NCI-H2196 (cell line): ENCODE data around the gene ARHGAP33.
A peak's percentile ranks its signal among the peaks of the same experiment; 100 is the strongest.
"Not testable (repeated sequence)": the region's sequence is repeated elsewhere in the genome, so short reads cannot be mapped to it uniquely, and the experiment has no call there.

Experiments
- DNase-seq: peaks from one replicate; lab custom pipeline; 2025; ENCODE audit not compliant: unreplicated experiment; lab: John Stamatoyannopoulos, UW

ARHGAP33 gene

DNA sequence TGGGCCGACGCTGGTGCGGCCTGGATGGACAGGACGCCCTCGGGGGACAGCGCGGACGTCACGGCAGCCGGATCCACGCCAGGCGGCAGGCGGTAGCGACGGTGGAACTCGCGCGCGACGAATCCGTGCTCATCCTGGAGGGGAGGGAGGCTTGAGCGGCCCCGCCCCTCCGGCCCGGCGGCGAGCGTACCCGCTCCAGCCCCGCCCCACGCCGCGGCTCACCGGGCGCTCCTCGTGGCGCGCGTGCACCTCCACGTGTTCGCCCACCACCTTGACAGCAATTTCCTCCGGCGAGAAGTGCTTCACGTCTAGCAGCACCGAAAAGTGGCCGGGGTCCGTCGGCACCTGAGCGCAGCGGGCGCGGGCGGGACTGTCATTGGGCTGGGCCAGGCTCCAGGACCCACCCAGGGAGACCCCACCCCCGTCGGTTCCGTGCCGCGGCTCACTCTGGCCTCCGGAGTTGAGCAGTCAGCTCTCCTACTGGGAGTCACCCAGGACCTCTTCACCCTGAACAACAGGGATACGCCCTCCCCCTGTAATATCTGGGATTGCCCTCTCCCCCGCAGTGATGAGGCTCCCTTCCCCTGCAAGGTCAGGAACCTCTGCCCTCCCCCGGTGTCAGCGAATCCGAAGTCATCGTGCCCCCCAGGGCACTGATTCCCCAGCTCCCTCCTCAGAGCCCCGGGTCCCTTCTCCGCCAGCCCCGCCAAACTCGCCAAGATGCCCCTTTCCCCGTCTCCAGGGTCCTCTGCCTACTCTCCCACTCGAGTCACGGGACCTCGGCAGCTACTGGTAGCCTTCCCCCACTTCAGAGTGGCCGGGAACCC, 19.6 kb upstream of the ARHGAP33 start:
- no peak for DNase-seq

DNA sequence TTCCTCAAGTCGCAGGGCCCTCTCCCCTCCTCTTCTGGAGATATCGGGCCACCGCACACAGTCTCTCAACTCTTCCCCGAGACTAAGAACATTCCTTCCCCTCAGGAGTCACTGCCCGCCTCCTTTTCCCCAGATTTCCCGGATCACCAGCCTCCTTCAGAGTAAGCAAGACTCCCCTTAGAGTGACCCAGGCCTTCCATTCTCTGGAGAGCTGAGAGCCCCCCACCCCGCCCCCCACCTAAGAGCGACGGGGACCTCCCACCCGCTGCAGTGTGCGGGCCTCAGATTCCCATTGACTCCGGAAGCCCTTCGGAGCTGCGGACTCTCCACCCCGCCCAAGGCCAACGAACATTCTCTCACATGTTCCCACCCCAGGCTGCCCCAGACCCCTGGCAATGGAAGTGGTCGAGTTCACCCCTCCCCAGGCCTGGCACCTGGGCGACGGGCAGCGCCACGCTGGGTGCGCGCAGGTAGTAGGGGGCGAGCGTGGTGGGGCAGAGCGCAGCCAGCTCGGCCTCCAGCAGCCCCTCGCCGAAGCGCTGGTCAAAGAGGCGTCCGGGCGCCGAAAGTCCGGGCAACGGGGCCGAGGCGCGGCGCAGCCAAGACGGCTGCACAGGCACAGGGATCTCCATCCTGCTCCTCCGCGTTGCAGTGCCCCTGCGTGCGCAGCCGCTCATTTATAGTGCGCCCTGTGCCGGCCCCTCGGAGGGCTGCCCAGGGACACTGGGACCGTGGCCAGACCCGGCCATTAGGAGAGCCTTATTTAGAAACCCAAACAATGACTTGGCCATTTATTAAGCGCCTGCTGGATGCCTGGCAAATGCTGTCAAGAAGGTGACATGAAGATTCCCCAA, 18.8 kb upstream of the ARHGAP33 start, which contains the start of gene HSPB6:
TSS of gene HSPB6 (minus strand) at position 653 of the 854 bp plus-strand sequence. CDS start at position 632, 21 bp downstream.
- DNase-seq: no peak

DNA sequence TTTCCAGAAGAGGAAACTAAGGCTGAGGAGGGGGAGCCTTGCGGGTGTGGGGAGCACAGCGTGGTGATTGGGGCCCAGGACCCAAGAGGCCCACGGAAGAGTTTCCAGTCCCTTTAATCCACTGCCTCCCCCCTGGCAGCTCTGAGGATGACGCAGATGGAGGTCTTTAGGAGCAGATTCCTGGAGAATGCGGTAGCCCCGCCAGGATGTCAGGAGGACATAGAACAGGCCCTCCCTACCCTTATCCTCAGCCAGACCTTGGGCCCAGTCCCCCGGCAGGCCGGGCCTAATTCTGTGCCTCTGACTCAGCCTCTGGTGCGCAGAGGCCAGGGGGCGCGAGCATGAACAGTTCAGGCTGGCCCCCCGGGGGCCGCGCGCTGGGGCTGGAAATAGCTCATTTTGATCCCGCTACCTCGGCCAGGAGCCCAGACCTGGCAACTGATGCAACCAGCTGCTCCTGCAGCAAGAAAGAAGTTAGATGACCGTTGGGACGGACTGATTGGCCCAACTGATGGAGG, 18.1 kb upstream of the ARHGAP33 start:
- DNase-seq: peak; percentile 69

GRCh38 chr19:35757749-35758608, 17.4 kb upstream of the ARHGAP33 start, which contains the start of gene PROSER3:
Gene PROSER3 (plus strand): TSS chr19:35758176. CDS start chr19:35758216, 40 bp downstream.
- DNase-seq: peak; percentile 98

GRCh38 chr19:35759697-35760096, 15.7 kb upstream of the ARHGAP33 start:
- no peak for DNase-seq

DNA sequence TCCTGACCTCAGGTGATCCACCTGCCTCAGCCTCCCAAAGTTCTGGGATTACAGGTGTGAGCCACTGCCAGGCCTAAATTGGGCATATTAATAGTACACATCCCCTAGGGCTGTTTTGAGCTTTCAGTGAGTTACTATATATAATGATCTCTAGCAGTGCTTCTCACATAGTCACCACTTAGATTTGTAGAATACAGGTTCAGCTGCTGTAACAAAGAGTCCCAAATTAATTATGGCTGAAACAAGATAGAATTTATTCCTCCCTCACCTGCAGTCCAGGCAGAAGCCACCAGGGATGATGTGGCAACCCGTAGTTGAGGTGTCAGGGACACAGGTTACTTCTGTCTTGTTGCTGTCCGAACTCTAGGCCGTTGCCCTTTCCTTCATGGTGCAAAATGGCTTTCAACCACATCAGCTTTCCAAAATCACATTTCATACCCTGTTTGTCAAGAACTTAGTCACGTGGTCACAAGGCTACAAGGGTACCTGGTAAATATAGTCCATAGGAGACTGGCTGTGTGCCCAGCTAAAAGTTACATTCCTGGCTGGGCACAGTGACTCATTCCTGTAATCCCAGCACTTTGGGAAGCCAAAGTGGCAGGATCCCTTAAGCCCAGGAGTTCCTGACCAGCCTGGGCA, 14.5 kb upstream of the ARHGAP33 start:
- no peak for DNase-seq

DNA sequence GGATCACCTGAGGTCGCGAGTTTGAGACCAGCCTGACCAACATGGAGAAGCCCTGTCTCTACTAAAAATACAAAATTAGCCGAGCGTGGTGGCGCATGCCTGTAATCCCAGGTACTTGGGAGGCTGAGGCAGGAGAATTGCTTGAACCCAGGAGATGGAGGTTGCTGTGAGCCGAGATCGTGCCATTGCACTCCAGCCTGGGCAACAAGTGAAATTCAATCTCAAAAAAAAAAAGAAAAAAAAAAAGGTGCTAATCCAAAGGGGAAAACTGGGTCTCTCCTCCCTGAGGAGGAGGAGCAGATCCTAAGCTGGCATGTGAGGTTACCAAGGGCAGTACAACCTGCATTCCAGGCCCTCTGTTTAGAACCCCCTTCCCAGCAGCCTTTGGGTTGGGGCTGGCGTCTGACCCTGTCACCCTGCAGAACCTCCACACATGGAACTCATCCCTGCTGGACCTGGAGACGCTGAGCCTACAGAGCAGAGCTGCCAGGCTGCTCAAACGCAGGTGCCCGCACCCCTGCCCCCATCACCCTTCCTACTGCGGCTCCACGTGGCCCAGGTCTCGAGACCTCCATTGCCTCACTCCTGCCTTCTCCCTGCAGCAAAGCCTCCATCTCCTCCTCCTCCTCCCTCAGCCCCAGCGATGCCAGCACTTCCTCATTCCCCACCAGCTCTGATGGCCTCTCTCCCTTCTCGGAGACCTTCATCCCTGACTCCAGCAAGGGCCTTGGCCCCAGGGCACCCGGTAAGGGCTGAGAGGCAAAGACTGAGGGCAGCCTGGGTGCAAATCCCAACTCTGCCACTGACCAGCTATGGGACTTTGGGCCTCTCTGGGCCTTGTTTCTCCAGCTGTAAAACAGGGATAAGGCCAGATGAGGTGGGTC, 10.7 kb upstream of the ARHGAP33 start:
- no peak for DNase-seq

- DNase-seq: no peak
Observed at GRCh38 chr19:35766571-35767104, 8.7 kb upstream of the ARHGAP33 start.

DNA sequence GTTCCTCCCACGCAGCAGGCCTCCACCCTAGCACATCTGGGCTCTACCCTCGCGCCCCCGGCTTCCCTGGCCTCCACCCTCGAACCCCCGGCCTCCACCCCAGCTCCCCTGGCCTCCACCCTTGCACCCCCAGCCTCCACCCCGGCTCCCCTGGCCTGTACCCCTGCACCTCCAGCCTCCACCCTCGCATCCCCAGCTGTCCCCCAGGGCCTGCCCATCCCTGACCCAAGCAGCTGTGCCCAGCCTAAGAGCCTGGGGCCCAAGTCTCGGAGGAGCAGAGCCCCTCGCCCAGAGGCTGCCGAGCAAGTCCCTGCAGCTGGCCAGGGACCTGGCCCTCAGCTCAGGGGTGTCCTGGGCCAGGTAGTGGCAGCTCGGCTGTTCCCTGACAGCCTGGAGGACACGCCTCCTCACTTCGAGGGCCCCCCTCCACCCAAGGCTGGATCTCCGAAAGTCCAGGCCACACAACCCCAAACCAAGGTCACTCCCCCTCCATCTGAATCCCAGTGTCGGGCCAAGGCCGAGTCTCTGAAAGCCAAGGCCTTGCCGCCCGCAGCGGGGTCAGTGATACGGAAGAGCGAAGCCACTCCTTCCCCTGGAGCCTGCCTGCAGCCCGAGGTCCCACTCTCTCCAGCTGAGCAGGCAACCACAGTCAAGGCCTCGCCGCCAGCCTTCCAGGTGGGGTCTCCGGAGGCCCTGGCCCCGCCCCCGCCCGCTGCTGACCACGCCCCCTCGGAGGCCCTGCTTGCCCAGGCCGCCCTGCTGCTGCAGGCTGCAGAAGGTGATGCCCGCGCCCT, 7.9 kb upstream of the ARHGAP33 start:
- DNase-seq: no peak

DNA sequence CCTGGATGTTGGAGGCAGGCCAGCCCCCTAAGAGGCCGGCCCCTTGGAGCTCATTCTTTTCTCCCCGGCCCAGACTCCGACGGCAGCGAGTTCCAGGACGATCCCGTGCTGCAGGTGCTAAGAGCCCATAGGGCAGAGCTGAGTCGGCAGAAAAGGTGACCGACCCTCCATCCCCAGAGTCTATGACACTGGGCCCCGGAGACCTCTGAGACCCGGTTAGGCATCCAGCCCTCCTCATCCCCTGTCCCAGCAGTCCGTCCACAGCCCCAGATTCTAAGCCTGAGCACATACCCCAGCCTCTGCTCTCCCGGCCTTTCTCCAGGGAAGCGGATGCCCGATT, 7.3 kb upstream of the ARHGAP33 start:
- no peak for DNase-seq

GRCh38 chr19:35772362-35772761, 3.0 kb upstream of the ARHGAP33 start:
- not testable (repeated sequence) for DNase-seq

DNA sequence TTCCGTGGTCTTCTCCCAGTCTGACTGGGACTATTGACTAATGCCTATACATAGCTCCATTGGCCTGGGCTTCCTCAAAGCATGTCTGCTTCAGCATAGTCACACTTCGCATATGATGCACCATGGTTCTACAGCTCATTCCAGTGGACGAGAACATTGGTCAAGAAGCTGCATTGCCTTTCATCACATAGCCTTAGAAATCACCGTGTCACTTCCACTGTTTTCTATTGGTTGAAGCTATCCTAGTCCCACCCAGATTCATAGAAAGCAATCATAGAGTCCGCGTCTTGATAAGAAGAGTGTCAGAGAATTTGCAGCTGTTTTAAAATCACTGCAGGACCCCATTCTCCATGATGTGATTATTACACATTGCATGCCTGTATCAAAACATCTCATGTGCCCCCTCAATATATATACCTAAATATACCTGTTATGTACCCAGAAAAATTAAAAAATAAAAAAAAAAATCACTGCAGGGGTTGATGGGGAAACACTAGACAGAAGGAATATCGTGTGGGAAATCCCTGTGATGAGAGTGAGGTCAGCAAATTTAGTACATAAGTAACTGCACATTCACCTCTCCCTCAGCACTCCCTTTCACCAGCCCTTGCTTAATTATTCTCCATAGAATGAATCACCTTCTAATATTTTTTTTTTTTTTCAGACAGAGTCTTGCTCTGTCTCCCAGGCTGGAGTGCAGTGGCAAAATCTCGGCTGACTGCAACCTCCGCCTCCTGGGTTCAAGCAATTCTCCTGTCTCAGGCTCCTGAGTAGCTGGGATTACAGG, 2.2 kb upstream of the ARHGAP33 start:
- DNase-seq: no peak

DNA sequence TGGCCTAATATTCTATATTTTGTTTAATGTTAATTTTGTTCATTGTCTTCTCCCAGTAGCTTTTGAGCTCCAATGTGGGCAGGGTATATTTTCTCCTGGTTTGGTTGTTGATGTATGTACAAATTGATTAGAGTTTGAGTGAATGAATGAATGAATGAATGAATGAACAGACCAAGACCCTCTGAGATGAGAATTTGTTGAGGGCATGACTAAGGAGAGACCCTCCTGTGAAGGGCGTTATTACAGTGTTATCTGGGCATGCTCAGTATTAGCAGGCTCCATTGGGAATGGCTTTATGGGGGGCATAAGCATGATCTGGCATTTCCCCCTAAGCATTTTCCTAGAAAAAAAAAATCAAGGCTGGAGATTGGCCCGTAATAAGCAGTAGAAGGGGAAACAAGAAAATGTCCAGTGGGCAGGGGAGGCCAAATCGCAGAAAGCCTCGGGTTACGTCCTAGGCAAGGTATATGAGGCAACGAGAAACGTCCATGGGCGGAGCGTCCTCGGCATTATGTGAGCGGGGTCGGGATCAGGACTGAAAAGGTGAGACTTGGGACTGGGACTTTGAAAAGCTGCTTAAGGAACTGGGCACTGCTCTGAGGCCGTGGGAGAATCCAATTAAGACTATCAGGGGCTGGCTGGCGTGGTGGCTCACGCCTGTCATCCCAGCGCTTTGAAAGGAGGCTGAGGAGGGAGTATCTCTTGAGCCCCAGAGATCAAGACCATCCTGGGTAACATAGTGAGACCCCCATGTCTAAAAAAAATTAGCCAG, 904 bp upstream of the ARHGAP33 start:
- no peak for DNase-seq

DNA sequence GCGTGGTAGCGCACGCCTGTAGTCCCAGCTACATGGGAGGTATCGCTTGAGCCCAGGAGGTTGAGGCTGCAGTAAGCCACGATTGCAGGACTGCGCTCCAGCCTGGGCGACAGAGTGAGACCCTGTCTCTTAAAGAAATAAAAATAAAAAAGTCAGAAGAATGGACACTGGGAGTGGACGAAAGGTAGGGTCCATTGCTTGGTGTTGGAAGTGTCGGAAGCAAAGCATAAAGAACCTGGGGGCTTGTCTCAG, 392 bp upstream of the ARHGAP33 start:
- no peak for DNase-seq

DNA sequence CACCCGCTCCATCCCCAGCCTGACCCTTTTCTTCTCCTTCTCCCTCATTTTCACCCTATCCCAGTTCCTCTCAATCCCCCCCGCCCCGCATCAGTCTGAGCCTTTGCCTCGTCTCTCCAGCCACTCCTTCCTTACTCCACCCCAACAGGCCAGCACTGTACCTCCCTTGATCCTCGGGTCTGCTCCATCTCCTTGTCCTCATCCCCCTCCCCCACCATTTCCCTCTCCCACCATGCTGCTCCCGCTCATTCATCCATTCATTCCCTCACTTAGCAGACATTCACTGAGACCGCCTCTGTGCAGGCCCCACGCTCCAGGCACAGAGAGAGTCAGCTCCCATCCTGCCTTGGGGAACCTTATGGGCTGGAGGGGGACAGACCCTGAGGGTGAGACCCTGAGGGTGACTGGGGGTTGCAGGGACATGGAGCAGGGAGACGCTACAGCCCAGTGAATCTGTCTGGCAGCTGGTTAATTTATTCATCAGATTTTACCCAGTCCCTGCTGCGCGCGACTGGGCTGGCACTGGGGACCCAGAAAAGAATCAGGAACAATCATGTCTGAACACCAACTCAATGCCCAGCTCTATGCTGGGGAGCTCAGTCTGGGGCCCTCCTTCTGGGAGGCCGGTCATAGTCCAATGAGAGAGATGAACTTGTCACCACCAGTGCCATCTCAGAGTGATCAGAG, 881 bp downstream of the ARHGAP33 start:
- DNase-seq: no peak

DNA sequence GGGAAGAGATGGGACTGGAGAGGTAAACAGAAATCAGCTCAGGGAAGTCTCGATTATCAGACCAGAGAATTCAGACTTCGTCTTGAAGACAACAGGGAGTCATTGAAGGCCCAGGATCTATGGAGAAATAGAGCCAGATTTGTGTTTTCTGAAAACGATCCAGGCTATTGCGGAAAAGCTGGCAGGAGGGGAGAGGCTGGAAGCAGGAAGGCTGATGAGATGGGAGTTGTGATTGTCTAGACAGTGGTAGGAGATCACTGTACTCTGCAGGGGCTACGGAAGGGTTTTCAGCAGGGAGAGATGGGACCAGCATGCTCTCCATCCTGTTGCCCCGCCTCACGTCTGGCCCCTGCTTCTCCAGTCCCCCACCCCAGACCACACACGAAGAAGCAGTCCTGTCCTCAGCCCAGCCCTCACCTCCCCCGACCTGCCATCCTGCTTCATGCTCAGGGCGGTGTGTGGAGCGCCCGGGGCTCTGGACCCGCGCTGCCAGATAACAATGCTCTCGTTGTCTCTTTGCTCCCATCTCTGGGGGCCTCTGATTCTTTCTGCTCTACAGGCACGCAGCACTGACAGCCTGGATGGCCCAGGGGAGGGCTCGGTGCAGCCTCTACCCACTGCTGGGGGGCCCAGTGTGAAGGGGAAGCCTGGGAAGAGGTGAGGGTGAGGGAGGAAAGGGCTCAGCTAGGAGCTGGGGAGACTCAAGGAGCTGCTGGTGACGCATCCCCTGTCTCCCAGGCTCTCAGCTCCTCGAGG, 1.9 kb downstream of the ARHGAP33 start:
- no peak for DNase-seq
